Stimulated activated CD8-positive, alpha-beta memory T cell treated with anti-CD3 and anti-CD28 coated beads, Interleukin-4, amount 100 ng/mL, for 24 hours (primary cell): ENCODE results near the gene PLA2G6.

Source experiments
- DNase-seq: peaks from one replicate; pipeline ENCODE4 v3.0.0-alpha.2; 2020; ENCODE audit warnings: low read depth

Gene PLA2G6

DNA sequence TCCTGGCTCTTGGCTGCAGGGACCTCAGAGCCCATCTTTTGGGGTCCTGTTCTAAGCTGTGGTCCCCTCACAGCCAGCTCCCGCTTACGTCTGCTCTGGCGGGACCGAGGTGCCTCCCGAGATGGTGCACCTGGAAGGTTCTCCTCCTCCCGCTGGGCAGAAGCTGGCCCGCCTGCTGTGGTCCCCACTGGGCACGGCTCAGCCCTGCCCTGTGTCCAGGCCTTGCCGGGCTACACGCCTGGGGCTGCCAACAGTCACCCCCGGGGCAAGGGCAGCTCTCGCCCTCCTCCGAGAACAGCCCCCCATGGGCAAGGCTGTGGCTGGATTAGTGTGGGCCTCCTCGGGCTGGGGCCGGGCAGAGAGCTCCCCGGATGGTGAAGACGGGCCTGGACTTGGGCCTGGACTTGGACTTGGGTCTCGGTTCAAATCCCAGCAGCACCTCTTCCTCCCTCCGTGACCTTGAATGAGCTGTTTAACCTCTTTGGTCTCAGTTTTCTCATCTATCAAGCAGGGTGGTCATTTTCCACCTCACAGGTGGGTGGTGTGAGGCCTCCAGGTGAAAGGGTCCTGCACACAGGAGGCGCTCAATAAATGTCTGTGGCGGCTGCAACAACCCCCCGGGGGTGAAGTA lies 72.1 kb downstream of the PLA2G6 start:
- DNase-seq, result no peak

DNA sequence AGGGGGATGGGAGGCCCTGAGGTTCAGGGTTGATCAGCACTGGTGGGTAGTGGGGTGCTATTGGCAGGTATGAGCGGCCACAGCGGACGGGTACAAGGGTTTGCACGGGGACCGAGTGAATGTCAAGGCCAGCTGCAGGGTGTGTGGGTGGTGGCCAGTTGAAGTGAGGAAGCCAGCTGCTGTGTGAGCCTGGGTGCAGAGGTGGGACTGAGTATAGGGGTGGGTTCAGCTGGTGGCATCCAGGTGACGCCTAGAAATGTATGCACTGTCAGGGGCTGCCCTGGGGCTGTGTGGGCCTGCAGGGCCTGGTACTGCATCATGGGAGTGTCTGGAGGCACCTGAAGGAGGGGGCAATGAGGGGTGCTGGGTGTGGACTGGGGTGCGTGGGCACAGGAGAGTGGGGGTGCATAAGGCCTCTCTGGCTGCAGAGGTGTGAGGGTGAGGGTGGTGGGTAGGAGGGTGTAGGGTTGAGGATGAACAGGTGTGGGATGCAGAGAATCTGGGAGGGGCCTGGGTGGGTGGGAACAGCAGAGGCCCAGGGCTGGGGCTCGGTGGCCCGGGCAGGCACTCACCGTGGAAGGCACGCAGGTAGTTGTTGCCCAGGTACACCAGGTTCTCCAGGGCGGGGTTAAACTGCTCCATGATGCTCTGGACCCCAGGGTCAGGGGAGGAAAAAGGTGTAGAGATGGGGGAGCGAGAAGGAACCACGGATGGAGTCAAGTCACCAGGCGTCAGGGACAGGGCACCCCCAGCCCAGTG lies 72.9 kb downstream of the PLA2G6 start:
- no peak for DNase-seq

DNA sequence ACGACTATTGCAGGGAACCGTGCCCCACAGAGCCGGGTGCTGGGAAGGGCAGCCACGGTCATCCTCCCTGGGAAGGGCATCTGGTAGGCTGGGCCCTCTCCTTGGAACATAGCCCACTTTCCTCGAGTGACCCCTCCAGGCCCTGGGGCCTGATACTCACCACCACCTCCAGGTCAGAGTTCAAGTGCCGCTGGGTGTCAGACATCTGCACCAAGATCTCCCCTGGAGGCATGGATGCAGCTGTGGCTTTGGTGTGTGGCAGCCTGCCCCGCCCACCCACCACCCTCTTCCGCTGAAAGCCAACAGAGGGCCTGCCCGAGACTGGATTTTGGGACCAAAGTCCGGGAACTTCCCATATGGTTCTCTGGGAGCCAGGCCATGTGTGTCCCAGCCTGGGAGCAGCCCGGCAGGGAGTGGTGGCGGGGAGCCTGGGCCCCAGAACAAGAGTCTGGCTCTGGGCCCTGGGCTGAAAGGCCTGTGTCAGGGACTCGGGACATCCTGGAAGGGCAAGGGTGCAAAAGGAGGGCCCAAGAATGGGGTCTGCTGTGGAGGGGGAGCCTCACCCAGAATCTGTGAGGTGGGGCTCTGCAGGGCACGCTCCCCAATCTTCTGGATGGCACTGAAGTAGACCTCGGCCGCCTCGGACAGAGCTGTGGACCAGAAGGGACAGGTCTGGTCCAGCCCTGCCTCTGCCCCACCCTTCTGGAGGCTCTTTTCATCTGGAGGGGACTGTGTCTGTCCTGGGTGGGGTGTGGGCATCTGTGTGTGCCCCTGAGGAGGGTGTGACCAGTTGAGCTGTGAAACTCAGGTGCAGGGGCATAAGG lies 73.7 kb downstream of the PLA2G6 start:
- DNase-seq, result no peak

DNA sequence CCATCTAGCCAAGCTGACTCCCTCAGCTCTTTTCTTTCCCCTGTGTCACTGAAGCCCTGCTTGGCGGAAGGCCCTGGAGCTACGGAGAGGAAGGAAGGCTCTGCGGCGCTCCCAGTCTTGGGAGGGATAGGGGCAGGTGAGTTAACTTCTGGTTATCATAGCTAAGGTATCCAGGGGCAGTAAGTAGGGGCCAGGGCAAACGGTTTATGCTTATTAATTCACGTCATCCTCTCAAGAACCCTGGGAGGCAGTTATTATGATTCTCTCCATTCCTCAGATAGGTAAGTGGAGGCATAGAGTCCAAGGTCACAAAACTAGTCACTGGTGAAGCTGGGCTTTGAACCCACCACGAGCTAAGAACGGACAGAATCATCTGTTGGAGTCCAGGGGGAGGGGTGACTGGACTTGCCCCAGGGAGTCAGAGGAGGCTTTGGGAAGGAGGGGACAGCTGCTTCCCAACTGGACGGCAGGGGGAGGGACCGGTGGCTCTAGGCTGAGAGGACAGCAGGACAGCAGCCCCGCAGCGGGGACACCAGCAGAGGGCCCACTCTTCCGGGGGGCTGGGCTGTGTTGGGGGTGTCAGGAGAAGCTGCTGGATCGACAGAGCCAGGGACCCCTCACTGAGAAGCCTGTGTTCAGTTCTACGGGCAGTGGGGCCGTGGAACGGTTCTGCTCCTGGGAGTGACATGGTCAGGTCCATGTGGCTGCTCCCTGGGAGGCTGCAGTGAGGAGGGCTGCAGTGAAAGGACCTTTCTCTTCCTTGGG lies 74.6 kb downstream of the PLA2G6 start:
- no peak for DNase-seq

DNA sequence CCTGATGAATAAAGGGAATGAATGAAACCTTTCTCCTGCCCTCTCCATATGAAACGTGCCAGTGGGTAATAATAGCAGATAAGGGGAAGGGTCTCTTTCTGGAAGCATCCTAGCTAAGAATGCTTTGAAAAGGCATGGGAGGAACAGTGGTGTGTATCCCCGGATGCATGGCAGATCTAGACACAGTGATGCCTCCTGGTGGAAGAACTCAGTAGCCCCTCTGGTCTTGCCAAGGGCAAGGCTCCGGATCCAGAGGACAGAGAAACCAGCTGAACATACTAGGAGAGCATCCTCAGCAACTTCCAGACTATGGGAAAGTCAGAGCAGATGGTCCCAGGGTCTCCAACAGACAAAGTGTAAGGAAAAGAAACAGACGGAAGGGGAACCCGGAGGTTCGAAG lies 77.5 kb downstream of the PLA2G6 start:
- DNase-seq, result no peak

DNA sequence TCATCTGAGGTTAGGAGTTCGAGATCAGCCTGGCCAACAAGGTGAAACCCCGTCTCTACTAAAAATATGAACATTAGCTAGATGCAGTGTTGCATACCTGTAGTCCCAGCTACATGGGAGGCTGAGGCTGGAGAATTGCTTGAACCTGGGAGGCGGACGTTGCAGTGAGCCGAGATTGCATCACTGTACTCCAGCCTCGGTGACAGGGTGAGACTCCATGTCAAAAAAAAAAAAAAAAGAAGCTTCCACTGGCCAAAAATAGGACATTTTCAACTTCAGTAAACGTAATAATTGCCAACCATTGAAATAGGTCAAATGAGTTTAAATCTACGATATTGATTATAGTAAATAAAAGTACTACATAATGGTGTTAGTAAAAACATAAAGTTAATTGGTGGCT lies 78.0 kb downstream of the PLA2G6 start:
- DNase-seq, result no peak

DNA sequence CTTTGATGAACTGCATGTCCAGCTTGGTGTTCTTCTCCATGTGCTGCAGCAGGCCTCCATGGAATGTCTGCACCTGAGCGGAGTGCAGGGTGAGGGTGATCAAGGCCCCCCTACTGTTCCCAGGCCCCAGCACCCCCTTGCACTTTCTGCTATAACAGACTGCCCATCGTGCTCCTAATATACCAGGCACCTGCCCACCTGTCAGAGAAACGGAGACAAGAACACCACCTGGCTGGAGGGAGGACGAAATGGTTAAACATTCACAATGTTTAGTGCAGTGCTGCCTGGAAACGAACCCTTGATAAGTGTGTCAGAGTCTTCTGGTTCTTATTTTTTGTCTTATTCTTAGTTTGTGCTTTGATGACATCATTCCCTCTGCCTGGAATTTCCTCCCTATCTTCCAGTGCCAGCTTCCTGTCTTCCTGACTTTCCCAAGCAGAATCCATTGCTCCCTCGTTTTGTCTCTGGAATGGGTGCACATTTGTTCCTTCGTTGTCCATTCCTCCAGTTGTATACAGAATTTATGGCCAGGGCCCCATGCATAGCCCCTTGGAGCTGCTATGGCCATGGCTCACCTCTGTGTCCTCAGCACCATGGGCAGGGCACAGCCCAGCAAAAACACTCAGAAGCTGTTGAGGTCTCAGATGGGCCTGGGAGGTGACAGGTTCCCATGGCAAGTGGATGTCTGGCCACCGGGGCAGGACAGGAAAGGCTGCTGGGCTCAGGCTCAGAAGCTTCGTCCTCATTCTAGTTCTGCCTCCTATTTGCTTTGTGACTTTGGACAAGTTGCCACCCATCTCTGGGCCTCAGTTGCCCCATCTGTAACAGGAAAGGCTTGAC lies 83.0 kb downstream of the PLA2G6 start:
- no peak for DNase-seq

DNA sequence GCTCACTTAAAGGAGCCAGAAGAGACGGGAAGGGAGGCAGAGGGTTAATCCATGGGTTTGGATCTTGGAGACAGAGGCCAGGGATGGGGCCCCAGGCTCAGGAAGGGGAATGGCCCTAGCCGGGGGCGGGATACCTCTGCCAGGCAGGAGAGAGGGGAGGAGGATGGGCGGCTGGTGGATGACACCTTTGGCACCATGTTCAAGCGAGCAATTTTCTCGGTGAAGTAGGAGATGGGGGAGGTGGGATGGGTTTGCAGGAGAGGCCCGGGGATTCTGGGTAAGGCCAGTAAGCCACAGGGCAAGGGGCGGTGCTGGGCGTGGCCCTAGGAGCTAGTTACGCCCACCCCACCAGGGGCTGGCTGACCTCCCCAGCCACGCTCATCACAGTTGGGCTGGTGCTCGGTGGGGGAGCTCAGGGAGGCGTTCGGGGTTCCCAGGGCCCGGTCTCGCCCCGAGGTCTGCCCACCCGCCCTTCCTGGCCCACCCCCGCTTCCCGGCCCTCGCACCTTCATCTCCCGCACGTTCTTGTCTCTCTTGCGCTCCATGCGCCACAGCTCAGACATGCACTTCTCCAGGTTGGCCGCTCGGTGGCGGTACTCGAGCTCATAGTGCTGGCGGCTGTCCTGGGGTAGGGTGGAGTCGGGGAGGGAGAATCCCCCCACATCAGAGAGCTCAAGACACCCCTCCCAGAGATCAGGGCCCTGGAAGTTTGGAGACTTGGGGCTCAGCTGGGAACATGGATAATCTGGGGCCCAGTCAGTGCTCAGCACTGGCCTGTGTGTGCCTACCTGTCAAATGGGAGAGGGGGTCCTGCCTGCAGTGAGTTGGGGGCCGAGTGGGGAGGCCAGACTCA lies 83.8 kb downstream of the PLA2G6 start:
- DNase-seq, result no peak

DNA sequence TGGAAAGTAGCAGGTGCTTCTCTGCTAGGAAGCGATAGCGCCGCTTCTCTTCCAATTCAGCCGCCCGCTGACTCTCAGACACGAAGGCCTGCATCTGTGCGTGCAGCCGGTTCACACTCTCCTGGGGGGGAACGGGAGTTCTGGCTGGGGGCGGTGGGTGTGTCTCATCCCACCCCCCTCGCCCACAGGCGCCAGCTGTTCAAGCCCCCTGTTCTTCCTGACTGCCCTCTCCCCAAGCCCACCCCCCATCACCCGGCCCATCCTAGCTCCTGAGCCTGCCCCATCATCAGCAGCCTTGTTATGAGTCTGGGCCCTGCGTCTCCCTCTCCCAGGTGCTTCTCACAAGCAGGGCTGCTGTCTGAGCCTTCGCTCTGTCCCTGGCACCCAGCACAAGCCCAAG lies 84.6 kb downstream of the PLA2G6 start:
- no peak for DNase-seq

DNA sequence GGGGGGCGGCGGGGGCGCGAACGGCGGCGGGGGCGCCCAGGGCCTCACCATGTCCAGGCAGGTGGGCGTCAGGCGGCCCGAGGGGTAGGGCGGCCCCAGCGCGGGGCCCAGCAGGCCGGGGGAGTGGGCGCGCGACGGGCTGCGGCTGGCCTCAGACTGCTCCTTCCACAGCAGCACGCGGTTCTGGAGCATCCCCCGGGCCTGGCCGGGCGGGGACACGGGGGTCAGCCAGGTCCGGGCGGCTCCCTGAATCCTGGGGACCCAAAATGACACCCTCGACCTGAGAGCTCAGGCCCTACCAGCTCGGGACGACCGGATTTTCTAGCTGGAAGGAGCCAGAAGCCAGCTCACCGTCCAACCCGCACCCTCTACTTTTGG lies 92.2 kb downstream of the PLA2G6 start:
- no peak for DNase-seq

DNA sequence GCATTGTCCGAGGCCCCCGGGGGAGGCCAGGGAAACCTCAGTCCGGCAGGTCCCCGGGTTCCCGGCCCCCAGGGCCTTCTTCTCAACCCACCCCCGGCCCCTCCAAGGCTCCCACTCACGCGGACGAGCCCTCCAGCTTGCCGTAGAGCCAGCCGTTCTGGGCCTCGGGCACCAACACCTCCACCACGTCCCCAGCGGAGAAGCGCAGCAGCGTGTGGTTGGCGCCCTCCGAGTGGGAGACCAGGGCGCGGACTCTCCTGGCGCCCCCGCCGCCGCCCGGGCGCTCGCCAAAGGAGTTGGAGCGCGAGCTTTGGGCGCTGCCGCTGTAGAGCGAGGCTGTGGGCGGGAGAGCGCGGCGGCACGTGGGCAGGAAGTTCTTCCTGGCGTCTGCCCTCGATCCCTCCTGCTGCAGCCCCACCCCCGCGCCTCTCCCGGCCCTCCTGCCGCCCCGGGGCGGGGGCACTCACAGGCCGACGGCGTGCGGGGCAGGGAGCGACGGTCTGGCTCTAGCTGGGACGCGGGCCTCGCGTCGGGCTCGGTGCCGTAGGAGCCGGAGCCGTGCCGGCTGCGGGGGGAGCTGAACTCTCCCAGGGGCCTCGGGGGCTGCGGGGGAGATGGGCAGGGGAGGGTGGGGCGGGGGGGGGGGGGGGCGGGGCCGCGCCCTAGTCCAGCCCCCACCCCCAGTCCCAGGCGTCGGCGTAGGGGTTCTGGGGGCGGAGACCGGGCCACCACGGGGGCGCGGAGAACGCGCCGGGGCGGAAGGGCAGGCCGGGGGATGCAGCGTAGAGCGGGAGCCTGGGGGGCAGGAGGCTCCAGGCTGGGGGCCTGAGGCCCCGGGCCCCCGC lies 92.8 kb downstream of the PLA2G6 start:
- DNase-seq, result no peak

DNA sequence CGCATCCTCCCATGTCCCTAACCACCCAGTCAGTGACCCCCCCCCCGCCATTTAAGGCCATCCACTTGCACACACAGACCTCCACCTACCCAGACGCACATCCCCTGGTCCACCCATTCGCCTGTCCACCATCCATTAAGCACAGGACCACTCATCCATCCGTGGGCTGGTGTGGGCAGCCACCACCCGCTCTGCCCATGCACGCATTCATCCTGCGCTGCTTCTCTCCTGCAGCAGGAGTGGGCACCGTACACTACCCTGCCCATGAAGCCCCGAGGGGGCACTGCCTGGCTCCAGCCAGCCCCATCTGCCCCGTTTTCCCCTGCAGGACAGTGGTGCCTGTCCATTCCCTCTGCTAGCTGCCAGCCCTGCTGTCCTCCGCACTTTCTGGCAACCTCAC lies 93.8 kb downstream of the PLA2G6 start:
- no peak for DNase-seq

DNA sequence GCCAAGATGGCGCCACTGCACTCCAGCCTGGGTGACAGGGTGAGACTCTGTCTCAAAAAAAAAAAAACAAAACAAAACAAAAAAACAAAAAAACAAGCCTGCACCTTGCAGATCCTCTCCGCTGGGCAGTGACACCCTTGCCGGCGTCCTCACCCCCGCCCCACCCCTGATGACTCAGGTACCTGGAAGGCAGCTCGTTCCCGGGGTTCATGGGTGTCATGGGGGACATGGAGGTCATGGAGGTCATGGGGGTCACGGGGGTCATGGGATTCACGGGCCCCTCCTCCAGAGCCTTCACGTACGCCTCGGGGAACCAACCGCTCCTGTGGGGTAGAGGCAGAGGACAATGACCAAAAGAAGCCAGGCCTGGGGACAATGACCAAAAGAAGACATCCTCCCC lies 94.7 kb downstream of the PLA2G6 start:
- no peak for DNase-seq

DNA sequence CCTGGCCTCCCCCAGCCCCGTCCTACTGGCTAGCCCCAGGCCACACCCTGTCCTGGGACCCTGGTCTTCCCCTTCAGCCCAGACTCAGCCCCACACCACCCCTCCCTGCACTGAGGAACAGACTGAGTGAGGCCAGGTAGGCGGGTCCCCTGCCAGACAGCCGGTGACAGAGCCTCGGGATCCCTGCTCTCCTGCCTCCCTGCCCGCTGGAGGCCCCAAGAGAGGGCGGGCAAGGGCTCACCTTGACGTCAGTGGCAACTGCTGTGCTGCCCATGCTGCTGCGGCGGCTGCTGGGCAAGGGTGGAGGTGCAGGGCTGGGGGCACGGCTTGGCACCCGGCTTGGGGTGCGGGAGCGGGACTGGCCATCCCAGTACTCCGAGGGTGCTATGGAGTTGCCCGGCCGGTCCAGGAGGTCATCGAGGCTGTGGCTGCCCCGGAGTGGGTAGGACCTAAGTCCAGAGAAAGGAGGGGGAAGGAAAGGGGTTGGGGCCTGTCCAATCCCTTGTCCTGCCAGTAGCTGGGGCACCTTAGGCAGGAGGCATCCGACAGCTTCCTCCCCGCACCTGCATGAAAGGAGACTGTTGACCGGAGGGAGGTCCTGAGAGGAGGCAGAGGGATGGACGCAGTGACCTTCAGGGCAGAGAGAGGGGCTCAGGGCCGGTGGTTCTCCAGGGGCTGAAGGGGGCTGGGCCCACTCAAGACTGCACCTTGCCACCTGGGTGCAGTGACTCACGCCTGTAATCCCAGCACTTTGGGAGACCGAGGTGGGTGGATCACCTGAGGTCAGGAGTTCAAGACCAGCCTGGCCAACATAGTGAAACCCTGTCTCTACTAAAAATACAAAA lies 95.4 kb downstream of the PLA2G6 start:
- DNase-seq, result no peak

DNA sequence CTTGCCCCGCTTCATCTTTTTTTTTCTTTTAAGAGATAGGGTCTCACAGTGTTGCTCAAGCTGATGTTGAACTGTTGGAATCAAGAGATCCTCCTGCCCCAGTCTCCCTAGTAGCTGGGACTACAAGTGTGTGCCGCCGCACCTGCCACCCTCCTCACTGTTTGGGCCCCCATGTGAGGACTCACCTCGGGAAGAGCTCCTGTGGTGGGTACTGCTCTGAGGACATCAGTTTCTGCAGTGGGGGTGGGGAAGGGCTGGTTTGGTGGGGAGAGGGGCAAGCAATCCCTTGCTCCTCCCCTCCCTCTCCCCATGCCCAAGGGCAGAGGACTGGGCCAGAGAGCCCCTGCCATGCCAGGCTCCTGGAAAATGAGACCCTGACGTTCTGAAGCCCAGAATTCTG lies 96.1 kb downstream of the PLA2G6 start:
- DNase-seq, result no peak

DNA sequence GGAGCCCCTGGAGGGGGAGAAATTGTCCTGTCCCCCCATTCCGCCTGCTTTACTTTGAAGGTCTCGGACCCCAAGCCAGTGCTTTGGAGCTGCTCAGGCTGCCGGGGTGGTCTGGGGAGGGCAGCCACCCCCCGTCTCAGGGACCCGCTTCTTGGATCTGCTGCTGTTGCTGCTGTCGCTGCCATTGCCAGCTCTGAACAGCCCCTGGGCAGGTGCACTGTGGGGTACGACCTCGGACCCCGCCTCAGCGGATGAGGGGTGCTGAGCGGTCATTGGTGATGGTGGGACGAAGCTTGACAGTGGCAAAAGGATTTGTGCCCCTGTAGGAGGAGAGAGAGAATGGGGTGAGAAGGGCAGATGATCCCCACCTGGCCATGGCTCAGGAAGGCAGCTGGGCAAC lies 96.6 kb downstream of the PLA2G6 start:
- no peak for DNase-seq

DNA sequence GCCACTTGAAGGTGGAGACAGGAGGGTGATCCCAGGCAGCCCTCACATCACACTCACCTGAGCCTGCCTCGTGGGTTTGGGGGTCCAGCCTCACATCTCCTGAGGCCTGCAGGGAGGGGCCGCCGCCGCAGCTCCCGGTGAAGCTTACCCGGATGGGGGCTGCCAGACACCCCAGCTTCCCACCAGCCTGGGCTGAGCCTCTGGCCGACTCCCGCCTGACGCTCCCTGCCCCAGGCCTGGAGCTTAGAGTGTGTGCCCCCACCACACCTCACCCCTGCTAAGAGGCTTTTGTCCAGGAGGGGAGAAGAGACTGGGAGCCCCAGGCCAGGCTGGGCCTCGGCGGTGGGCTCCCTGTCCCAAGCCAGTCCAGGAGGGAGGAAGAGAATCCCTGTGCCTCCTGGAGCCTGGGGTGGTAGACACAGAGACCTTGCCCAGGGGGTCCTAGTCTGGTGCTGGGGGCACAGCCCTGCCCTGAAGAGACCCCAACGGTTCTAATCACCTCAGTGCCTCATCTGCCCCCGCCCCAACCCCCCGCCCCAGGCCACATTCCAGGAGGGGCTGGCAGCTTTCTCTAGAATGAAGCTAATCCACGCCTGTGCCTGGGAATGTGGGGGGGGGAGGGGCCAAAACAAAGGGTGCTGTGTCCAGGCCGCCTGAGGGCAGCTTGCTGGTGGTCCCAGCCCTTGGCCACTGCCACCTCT lies 97.5 kb downstream of the PLA2G6 start, which contains the start of gene SLC16A8:
SLC16A8 (minus strand) TSS at position 254 of the 701 bp plus-strand sequence. CDS start 1,311 bp downstream, outside the sequence.
- no peak for DNase-seq
